ENCODE results near the gene RARRES1. TPM values are rescaled to one million over a fixed set of nuclear protein-coding genes. Genes with fewer than 3 reads are reported as not detected.
A peak's percentile ranks its signal among the peaks of the same experiment; 100 is the strongest.

RARRES1 gene
- total RNA-seq, 1 donor from 2014 or later = 2.4 TPM

- no peaks in the 10 kb centered on the region for H3K27me3 Mint-ChIP-seq (ENCODE audit: unreplicated experiment)
- H3K27ac Mint-ChIP-seq (ENCODE audit: unreplicated experiment) = peak overlapping the region; percentile 76
- peaks cover 64% of the 10 kb centered on the region for H3K4me1 Mint-ChIP-seq (ENCODE audit: unreplicated experiment)
- no peak for DNase-seq (ENCODE audit: extremely low spot score, unreplicated experiment)
- peaks cover 18% of the 10 kb centered on the region for H3K36me3 Mint-ChIP-seq (ENCODE audit: unreplicated experiment)
- peaks cover 3% of the 10 kb centered on the region for H3K9me3 Mint-ChIP-seq (ENCODE audit: unreplicated experiment)
- TF ChIP-seq CTCF (IDR thresholded peaks at IDR 0.05) = no peak
- no peak overlapping the region for H3K4me3 Mint-ChIP-seq (ENCODE audit: unreplicated experiment)
Measured at GRCh38 chr3:158711886-158712285, 20.4 kb downstream of the RARRES1 start.

GRCh38 chr3:158710601-158711000, 21.7 kb downstream of the RARRES1 start:
- H3K27me3 Mint-ChIP-seq (ENCODE audit: unreplicated experiment) = no peaks in the 10 kb centered on the region
- TF ChIP-seq CTCF (IDR thresholded peaks at IDR 0.05) = no peak

GRCh38 chr3:158709666-158710083, 22.6 kb downstream of the RARRES1 start:
- H3K27ac Mint-ChIP-seq (ENCODE audit: unreplicated experiment) = peak overlapping the region; percentile 78
- DNase-seq (ENCODE audit: extremely low spot score, unreplicated experiment) = no peak
- H3K36me3 Mint-ChIP-seq (ENCODE audit: unreplicated experiment) = peaks cover 26% of the 10 kb centered on the region
- no peaks in the 10 kb centered on the region for H3K27me3 Mint-ChIP-seq (ENCODE audit: unreplicated experiment)
- no peak overlapping the region for H3K4me3 Mint-ChIP-seq (ENCODE audit: unreplicated experiment)
- H3K9me3 Mint-ChIP-seq (ENCODE audit: unreplicated experiment) = peaks cover 3% of the 10 kb centered on the region
- H3K4me1 Mint-ChIP-seq (ENCODE audit: unreplicated experiment) = peaks cover 52% of the 10 kb centered on the region
- no peak for TF ChIP-seq CTCF (IDR thresholded peaks at IDR 0.05)

More at GRCh38 chr3:158710601-158711000, 21.7 kb downstream of the RARRES1 start:
- Mint-ChIP-seq H3K4me3 (ENCODE audit: unreplicated experiment) (no peak overlapping the region), H3K9me3 (ENCODE audit: unreplicated experiment) (peaks cover 3% of the 10 kb centered on the region), H3K36me3 (ENCODE audit: unreplicated experiment) (peaks cover 24% of the 10 kb centered on the region), H3K27ac (ENCODE audit: unreplicated experiment) (no peak overlapping the region), H3K4me1 (ENCODE audit: unreplicated experiment) (peaks cover 55% of the 10 kb centered on the region)
- DNase-seq (ENCODE audit: extremely low spot score, unreplicated experiment) = no peak

- no peaks in the 10 kb centered on the region for H3K9me3 Mint-ChIP-seq (ENCODE audit: unreplicated experiment)
- H3K27ac Mint-ChIP-seq (ENCODE audit: unreplicated experiment) = peak overlapping the region; percentile 77
- no peak for TF ChIP-seq CTCF (IDR thresholded peaks at IDR 0.05)
- no peaks in the 10 kb centered on the region for H3K27me3 Mint-ChIP-seq (ENCODE audit: unreplicated experiment)
- no peak overlapping the region for H3K4me3 Mint-ChIP-seq (ENCODE audit: unreplicated experiment)
- no peak for DNase-seq (ENCODE audit: extremely low spot score, unreplicated experiment)
- peaks cover 37% of the 10 kb centered on the region for H3K4me1 Mint-ChIP-seq (ENCODE audit: unreplicated experiment)
- H3K36me3 Mint-ChIP-seq (ENCODE audit: unreplicated experiment) = peaks cover 20% of the 10 kb centered on the region
Measured at GRCh38 chr3:158703566-158703965, 28.7 kb downstream of the RARRES1 start.

GRCh38 chr3:158702815-158703481, 29.3 kb downstream of the RARRES1 start:
- H3K4me1 Mint-ChIP-seq (ENCODE audit: unreplicated experiment) = peaks cover 37% of the 10 kb centered on the region
- H3K27me3 Mint-ChIP-seq (ENCODE audit: unreplicated experiment) = no peaks in the 10 kb centered on the region
- DNase-seq (ENCODE audit: extremely low spot score, unreplicated experiment) = no peak
- no peak for TF ChIP-seq CTCF (IDR thresholded peaks at IDR 0.05)
- H3K4me3 Mint-ChIP-seq (ENCODE audit: unreplicated experiment) = no peak overlapping the region
- H3K9me3 Mint-ChIP-seq (ENCODE audit: unreplicated experiment) = no peaks in the 10 kb centered on the region
- peaks cover 16% of the 10 kb centered on the region for H3K36me3 Mint-ChIP-seq (ENCODE audit: unreplicated experiment)
- H3K27ac Mint-ChIP-seq (ENCODE audit: unreplicated experiment) = peak overlapping the region; percentile 77
